ENCODE data around the gene GIT2.
"Not testable (repeated sequence)": the region's sequence is repeated elsewhere in the genome, so short reads cannot be mapped to it uniquely, and the experiment has no call there.

Gene GIT2

DNA sequence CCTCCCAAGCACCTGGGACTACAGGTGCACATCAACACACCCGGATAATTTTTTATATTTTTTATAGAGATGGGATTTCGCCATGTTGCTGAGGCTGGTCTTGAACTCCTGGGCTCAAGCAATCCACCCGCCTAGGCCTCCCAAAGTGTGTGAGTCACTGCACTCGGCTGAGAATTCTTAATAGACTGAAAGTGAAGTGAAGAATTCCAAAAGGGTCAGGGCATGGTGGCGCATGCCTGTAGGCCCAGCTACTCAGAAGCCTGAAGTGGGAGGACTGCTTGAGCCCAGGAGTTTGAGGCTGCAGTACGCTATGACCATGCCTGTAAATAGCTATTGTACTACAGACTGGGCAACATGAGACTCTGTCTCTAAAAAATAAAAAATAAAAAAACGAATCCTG, 52.4 kb downstream of the GIT2 start:
- no peak for DNase-seq

DNA sequence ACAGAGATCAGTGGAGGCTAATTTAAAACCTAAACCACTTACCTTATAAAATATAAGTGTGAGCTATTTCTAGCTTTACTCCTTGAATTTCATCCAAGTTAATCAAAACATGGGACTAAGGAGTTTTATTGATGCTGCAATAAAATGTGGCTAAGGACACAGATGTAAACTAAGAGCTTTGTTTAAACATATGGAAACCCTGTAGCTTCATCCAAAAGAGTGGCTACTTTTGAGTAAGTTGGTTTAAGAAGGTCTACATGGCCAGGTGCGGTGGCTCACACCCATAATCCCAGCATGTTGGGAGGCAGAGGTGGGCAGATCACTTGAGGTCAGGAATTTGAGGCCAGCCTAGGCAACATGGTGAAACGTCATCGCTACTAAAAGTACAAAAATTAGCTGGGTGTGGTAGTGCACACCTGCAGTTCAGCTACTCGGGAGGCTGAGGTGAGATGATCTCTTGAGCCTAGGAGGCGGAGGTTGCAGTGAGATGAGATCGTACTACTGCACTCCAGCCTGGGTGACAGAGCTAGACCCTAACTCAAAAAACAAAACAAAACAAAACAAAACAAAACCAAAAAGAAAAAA, 55.7 kb downstream of the GIT2 start:
- no peak for DNase-seq

DNA sequence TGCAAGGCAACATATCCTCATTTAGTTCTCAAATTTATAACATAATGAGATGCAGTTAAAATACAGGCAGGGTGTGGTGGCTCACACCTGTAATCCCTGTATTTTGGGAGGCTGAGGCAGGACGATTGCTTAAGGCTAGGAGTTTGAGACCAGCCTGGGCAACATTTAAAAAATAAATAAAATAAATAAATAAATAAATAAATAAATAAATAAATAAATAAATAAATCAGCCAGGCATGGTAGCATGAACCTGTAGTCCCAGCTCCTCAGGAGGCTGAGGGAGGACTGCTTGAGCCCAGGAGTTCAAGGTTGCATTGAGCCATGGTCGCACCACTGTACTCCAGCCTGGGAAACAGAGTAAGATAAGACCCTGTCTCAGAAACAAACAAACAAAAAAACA, 56.7 kb downstream of the GIT2 start:
- DNase-seq = no peak

DNA sequence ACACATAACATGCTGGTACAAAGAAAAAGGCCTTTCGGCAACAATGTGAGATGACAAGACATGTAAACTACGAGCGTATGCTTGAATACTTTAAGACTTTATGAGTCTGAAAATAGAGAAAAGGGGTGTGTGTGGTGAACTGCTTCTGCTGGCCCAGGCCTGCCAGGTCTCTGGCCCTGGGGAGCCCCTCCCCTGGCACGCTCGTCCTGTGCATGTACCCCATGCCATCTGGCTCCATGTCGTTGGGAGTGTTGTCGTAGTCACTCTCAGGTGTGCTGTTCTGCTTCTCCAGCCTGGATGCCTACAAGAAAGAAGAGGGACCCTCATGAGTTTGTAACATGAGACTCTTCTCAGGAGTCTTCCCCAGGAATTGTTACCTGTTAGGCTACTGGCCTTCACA, 57.2 kb downstream of the GIT2 start:
- no peak for DNase-seq

DNA sequence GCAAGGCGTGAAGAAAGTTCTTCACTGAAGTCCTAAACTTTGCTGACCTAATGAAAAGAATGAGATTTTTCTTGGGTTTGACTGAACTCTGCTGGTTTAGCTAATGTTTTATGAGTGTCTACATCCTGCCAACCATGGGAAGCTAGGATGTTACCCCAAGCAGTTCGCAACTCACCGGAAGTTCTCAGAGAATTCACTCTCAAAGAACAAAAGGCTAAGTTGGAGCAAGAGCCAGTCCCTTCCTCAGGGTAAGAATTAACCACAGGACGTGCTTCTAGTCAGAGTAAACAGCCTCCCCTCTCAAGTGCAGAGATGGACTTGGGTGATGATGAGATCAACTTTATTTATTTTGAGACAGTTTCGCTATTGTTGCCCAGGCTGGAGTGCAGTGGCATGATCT, 58.8 kb downstream of the GIT2 start:
- DNase-seq = no peak

DNA sequence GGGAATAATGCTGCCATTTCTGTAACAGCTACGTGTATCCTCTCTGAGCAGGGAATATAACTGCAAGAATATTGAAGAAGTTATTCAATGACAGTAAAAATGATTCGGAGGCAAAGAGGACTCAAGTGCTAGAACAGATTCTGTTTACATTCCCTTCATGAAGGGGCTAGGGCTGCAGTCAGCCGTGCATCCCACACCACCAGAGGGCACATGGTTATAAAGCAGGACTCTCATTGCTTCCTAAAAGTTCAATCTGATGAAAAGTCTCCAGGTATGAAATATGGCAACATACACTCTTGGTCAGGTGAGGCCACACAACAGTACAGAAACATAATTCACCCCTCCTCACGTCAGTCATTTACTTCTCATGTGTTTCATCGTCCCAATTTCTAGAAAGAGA, 62.1 kb downstream of the GIT2 start:
- peak in 1 of 2 experiments; percentile 19 for DNase-seq

DNA sequence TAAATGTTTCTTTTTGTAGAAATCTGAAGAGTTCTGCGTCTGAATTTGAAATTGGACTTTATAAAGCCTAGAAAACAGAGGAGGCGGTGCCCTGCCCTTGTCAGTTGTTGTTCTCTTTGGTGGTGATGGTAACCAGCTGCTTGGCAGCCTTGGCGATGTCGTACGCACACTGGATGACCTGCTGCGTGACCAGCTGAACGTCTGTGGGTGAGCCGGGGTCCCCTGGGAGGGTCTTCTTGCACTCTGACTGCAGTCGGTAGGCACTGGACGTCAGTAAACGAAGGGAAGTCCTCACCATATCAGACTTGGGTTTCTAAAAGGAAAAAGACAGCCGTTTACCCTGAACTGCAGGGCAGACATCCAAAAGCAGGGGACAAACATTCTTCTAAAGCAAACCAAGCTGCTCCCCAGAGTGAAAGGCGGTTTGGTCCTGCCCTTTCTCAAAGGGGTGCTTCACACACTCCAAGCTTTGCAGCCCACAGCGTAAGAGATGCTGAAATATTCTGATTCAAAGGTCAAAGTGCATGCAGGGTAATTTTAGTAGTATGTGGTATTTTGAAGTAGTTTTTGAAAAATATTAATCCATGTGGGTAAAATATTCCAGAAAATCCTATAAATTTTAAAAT, 63.2 kb downstream of the GIT2 start:
- DNase-seq = no peak

DNA sequence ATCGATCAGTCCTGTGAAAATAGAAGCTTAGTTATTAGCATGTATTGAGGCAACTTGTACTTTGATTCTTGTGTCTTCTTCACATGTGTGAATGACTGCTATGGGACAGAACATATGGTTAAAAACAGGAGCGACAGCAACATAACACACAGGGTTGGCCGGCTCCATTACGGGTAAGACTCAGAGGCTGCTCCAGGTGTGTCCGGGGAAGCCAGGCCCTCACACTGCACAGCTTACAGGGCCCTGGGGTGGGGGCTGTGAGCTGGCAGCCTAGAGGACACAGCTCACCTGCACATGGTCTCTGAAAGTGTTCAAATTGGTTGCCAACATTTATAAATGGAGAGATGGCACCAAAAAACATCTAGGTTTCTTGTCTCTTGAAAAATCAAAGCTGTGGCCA, 65.0 kb downstream of the GIT2 start:
- no peak for DNase-seq

DNA sequence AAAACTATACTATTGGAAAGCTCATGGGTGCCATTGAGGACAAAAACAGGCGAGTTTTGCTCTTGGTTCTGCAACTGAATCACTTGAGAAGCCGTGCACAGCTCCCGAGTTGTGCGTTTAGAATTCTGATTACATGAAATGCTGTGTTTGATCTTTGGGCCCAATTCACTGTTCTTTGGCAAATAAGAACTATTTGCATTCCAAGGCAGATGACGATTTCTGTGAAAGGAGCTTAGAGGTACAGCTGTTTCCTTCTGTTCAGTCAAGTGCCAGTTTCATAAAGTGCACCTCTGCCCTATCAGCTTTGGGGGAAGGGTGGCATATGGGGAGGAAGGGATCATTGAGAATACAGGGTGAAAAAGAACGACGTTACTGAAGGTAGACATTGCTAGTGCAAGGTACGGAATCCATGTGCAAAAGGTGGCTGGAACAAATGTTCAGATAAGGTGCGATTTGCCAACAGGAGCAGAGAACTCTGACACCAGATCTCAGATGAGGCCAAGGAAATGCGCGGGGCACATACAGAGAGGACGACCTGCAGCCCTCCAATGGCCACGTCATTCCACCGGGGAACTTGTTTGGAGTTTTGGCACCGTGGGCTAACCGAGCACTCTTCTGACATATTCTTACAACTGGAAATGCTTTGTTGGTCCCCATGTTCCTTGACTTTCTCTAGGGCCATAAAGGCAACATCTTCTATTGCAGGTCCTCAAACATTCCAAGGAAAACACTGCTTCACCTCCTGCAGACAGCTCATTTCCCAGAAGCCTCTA, 66.0 kb downstream of the GIT2 start:
- no peak for DNase-seq

DNA sequence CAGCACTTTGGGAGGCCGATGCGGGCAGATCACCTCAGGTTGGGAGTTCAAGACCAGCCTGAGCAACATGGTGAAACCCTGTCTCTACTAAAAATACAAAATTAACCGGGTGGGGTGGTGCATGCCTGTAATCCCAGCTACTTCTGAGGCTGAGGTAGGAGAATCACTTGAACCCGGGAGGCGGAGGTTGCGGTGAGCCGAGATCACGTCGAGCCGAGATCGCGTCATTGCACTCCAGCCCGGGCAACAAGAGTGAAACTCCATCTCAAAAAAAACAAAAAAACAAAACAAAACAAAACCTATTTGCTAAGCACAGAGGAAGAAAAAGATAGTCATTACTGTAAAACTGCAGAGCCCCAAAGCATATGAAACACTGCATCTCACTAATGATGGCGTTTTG, 66.8 kb downstream of the GIT2 start:
- DNase-seq = not testable (repeated sequence)

DNA sequence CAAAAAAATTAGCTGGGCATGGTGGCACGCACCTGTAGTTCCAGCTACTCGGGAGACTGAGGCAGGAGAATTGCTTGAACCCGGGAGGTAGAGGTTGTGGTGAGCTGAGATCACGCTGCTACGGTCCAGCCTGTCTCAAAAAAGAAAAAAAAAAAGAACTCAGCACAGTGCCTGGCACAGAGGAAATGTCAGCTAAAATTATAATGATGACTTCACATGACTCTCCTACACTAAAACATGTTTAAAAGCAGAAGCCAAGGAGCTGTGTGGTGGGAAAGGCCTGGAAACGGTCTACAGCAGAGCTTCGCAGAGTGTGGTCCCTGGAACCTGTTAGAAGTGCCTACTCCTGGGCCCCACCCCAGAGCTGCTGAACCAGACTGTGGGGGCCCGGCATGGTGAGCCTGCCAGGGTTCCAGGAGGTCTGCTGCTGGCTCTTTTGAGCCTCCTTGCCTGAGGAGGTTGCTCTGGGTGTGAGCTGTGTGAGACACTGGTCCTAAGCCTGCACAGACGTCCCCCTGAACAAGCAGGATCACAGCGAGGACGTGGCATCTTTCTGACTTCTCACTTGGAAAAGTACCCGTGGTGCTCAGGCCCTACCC, 68.0 kb downstream of the GIT2 start:
- DNase-seq = no peak

DNA sequence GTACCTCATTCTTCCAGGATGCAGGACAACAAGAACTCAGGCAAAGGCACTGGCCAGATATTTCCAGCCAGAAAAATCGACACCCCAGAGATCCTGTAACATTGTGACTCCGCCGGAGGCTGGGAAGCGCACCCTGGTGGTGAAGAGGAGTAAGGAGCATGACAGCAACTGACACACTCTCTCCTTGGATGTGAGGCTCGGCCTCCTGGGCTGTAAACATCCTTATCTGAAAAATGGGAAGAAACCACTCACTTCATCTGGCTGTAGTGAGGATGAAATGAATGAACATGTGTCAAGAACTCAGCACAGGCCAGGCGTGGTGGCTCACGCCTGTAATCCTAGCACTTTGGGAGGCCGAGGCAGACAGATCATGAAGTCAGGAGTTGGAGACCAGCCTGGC, 68.5 kb downstream of the GIT2 start:
- DNase-seq = peak; percentile 48 to 49

DNA sequence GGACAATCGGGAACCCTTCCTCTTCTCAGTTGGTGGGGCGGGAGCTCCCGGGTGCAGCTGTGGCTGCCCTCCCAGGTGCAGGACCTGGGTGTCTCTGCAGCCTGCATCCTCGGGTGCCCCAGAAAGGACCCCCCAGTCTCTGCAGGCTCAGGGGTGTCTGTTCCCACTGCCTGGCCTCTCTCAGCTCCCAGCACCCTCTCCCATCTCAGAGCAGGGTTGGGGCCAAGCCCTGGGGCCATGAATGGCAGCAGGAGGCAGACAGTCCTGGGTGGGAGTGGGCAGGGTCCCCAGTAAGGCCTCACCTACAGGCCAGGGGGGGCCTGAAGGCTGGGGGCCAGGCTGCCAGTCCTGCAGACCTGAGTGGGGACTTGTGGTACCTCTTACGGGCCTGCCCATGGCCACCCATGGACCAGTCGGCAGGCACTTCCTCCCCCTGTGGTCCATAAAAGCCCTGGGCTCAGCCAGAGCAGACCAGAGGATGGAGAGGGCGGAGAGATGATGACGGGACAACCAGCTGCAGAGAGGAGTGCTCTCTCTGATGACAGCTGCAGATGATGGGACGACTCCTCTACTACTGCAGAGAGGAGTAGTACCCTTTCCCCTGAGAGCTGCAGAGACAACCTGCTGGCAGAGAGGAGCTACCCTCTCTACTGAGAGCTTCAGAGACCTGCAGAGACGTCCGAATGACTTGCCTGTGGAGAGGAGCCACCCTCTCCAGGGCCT, 69.5 kb downstream of the GIT2 start:
- DNase-seq = no peak

DNA sequence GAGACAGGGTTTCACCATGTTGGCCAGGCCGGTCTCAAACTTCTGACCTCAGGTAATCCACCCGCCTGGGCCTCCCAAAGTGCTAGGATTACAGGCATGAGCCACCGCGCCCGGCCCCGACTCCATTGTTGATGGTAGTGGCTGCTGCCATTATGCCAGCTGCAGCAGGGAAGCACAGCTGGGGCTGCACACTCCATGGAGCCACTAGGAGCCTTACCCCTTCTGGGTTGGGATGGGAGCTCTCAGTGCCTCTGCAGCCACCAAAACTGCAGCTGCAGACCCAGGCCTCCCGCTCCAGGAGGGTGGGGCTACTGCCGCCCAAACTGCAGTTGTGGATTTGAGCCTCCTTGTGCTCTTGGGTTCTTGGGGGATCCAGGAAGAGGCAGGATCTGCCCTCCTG, 70.2 kb downstream of the GIT2 start:
- no peak for DNase-seq

DNA sequence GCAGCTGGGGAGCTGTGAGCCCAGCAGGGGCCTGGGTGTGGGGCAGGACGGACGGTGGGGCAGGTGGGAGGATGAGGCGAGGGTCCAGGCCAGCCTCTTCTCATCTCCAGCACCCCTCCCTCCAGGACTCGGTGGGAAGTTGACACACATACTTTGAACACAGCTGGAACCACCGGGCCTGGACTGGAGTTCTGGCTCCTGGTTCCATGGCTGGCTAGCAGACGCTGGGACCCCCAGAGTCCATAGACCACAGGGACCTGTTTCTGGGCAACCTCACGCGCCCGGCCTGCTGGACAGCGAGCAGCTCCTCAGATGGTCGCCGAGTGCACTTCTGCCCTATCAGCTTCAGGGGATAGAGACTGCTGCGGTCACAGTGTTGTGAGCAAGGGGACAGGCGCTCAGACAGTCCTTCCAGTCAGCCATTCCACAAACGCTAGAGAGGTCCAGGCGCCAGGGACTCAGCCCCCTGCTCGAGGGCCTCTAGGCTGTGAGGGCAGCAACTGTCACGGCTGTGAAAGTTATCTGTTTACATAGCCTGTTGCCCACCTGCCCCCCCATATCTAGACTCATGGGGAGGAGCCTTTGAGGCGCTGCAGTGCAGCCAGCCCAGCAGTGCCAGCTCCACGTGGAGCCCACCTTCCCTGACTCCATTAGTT, 70.9 kb downstream of the GIT2 start:
- no peak for DNase-seq

DNA sequence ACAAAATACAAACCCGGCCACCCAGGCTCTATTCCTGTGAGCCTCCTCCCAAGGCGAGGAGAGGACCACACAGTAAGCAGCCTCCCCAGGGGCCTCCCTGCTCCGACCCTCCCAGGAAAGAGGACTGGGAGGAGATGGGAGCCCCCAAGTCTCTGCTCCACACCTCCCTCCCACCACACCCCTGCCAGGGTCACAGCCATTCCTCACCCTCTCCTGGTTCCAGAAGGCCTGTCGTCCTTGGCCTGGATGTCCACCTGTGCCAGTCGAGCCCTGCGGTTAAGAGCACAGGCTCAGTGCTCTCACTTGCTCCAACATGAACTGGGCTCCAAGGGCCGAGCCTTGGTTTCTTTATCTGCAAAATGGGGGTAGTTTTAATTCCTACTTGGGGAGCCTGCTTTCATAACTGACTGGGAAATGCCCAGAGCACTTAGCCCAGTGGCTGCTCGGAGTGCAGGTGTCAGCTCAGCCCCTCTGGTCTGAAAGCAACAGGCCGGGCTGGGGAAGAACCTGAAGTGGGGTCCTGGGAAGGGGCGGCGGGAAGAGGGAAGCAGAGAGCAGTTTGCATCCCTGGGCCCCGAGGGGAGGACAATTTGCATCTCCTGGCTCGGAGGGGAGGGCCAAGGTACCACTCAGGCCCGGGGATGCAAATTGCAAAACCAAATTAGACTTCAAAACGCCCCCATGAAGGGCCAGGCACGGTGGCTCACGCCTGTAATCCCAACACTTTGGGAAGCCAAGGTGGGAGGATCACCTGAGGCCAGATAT, 72.5 kb downstream of the GIT2 start:
- no peak for DNase-seq

DNA sequence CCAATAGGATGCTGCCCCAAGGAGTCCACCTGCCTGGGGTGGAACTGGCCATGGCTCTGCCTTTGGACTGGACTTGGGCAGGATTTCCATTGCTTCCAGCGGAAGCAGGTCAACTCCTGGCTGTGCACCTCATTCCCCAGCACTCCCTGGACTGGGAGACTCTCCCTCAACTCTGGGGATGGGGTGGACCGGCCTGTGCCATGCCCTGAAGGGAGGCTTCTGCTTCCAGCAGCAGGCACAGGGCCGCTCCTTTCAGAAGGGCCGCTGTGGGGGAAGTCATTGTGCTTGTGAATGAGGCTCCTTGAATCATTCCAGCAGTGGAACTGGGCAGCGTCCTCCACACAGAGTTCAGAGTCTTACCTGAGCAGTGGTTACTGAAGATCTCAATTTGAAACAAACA, 73.1 kb downstream of the GIT2 start:
- DNase-seq = no peak

DNA sequence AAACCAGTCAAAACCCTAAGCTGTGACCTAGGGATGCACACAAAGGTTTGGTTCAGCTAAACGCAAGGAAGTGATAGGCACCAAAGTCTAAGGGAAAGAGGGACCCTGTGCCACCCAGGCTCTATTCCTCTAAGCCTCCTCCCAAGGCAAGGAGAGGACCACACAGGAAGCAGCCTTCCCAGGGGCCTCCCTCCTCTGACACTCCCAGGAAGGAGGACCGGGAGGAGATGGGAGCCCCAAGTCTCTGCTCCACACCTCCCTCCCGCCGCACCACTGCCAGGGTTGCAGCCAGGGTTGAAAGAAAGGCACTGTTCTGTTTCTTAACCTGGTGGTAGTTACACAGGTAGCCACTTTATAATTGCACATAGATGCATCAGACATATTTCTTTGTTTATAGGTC, 74.2 kb downstream of the GIT2 start:
- DNase-seq = no peak

DNA sequence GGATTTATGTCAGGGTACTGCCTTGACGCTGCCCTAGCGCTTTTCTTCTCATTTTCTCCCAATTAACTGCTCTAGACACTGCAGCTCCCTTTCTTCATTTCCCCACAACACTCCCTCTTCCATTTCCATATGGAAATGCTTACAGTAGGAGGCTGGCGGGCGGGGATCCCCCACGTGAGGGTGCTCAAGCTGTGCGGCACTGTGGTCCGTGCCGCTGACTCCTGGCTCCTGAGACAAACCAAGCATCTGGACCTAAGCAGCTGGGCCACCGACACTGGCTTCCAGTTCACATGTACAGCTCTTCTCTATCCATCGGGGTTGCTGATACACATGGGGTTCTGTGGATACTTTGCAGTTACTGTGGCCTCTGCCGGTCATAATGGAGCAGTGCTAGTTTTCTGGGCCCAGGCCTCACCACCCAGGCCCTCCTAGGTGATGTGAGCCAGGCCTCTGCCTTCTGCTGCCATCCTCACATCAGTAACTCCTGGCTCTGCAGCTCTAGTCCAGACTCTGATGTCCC, 75.8 kb downstream of the GIT2 start:
- DNase-seq = no peak

DNA sequence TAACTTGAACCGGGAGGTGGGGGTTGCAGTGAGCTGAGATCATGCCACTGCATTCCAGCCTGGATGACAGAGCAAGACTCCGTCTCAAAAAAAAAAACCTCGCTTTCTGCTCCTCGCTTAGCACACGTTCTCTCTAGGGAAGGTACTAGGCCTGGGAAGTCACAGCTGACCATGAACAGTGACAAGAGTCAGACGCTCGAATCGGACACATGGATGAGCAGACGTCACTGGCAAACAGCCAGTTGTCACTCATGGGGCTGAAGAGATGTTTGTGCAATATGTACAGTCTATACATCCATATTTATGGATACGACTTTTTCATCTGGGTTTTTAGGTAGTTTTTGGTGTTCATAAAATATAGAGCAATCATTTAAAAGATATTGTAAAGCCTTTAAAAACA, 76.7 kb downstream of the GIT2 start:
- no peak for DNase-seq

DNA sequence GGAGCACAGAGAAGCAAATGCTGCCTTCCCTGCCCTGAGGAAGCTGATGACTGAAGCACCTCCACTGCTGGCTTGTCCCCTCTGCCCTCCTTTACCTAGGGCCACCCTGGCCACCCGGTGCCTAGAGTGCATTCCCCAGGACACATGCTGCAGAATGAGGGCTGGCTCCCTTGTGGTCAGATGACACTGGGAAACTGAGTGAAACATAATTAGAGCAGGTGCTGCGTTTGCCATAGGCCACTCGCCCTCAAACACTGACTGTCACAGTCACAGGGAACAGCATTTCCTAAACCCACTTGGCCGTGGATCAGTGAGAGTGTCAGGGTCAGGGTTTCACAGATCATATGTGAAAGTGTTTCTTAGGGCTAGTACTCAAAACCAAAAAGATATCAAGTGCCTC, 80.1 kb downstream of the GIT2 start:
- DNase-seq = no peak
